GM12801 (cell line): ENCODE results near the gene RGS6.

Source experiments
- CTCF ChIP-seq: IDR thresholded peaks from one replicate; pipeline ENCODE4 v1.5.1; 2011; ENCODE audit warnings: control low read depth; ENCODE audit not compliant: insufficient read length; ENCODE audit errors: extremely low read depth

The RGS6 gene

GRCh38 chr14:72464226-72464625, 532.0 kb downstream of the RGS6 start:
- no peak for TF ChIP-seq CTCF

GRCh38 chr14:72466325-72466724, 534.1 kb downstream of the RGS6 start:
- no peak for TF ChIP-seq CTCF

- TF ChIP-seq CTCF: no peak
Observed at GRCh38 chr14:72471346-72471745, 539.1 kb downstream of the RGS6 start.

GRCh38 chr14:72472845-72473244, 540.6 kb downstream of the RGS6 start:
- TF ChIP-seq CTCF: no peak

GRCh38 chr14:72476657-72477499, 544.6 kb downstream of the RGS6 start:
- TF ChIP-seq CTCF: no peak

- no peak for TF ChIP-seq CTCF
Observed at GRCh38 chr14:72478471-72478893, 546.3 kb downstream of the RGS6 start.

GRCh38 chr14:72479461-72479931, 547.3 kb downstream of the RGS6 start:
- no peak for TF ChIP-seq CTCF
